ENCODE measurements around the gene MAST3. TPM values are rescaled to one million over a fixed set of nuclear protein-coding genes. Genes with fewer than 3 reads are reported as not detected.

The MAST3 gene
- total and polyA plus RNA-seq, 2 donors (not counting 1 experiment from before 2014, with no cell fraction given): 43.5 to 85.5 TPM

DNA sequence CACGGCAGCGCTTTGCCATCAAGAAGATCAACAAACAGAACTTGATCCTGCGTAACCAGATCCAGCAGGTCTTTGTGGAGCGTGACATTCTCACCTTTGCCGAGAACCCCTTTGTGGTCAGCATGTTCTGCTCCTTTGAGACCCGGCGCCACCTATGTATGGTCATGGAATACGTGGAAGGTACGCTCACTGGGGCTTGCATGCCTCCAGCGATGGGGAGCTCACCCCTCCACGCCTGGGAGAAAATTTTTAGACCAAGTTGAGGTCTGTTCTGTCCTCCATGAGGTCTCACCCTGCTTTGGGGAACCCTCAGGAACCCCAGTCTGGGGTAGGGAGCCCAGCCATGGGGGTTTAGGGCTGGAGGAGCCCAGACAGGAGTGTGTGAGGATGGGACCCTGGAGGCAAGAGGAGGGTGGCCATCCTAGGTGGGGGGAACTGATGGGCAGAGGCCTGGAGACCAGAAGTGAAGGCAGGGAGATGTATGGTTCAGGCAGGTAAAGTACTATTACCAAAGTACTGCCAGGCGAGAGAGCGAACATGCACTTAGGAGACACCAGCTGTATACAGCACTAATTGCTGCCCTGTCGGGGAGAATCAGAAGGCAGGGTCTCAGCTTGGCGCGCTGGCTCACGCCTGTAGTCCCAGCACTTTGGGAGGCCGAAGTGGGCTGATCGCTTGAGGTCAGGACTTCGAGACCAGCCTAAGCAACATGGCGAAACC, 33.1 kb downstream of the MAST3 start:
- Histone ChIP-seq H3K79me2 (ENCODE audit: control insufficient read depth, insufficient read depth, low read length) (peaks cover 13% of the 10 kb centered on the region), H3K4me2 (replicated peaks; ENCODE audit: low read depth, low read length, poor library complexity, severe bottlenecking) (no peak overlapping the region), H3K4me3 (ENCODE audit: control extremely low read depth in 1 of 5, extremely low read depth in 1 of 5, insufficient read depth in 1 of 5, low read depth in 2 of 5, low read length in 4 of 5) (no peak overlapping the region), H3K27ac (ENCODE audit: low read length in 2 of 2) (no peak overlapping the region), H3K4me1 (ENCODE audit: control insufficient read depth in 2 of 2, insufficient read depth in 2 of 2, low read length in 2 of 2) (no peaks in the 10 kb centered on the region), H3K27me3 (replicated peaks in 1 of 4; ENCODE audit: control extremely low read depth in 1 of 4, control insufficient read depth in 3 of 4, insufficient read depth in 4 of 4, low read length in 3 of 4) (no peaks in the 10 kb centered on the region), H3K9me3 (ENCODE audit: control extremely low read depth in 1 of 3, control insufficient read depth in 2 of 3, insufficient read depth in 1 of 3, low read length in 2 of 3) (no peaks in the 10 kb centered on the region), H3K36me3 (replicated peaks in 1 of 2; ENCODE audit: control extremely low read depth in 1 of 2, control insufficient read depth in 1 of 2, extremely low read depth in 1 of 2, insufficient read depth in 2 of 2, low read length in 1 of 2) (peaks cover 0 to 82% of the 10 kb centered on the region in 2 experiments), H2AFZ (ENCODE audit: insufficient read depth, low read depth, low read length, poor library complexity, severe bottlenecking) (no peak overlapping the region), H3K9ac (ENCODE audit: low read length) (no peak overlapping the region), H4K20me1 (ENCODE audit: control insufficient read depth, insufficient read depth, low read length, poor library complexity, severe bottlenecking) (peaks cover 21% of the 10 kb centered on the region)
- Mint-ChIP-seq H3K27me3 (no peaks in the 10 kb centered on the region), H3K9me3 (ENCODE audit: insufficient read depth) (no peaks in the 10 kb centered on the region), H3K4me1 (no peaks in the 10 kb centered on the region), H3K27ac (no peak overlapping the region), H3K4me3 (no peak overlapping the region)
- TF ChIP-seq, protein P1, sequence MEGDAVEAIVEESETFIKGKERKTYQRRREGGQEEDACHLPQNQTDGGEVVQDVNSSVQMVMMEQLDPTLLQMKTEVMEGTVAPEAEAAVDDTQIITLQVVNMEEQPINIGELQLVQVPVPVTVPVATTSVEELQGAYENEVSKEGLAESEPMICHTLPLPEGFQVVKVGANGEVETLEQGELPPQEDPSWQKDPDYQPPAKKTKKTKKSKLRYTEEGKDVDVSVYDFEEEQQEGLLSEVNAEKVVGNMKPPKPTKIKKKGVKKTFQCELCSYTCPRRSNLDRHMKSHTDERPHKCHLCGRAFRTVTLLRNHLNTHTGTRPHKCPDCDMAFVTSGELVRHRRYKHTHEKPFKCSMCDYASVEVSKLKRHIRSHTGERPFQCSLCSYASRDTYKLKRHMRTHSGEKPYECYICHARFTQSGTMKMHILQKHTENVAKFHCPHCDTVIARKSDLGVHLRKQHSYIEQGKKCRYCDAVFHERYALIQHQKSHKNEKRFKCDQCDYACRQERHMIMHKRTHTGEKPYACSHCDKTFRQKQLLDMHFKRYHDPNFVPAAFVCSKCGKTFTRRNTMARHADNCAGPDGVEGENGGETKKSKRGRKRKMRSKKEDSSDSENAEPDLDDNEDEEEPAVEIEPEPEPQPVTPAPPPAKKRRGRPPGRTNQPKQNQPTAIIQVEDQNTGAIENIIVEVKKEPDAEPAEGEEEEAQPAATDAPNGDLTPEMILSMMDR (IDR thresholded peaks at IDR 0.05): no peak
- TF ChIP-seq EZH2 (IDR thresholded peaks at IDR 0.05; ENCODE audit: borderline replicate concordance, insufficient read depth, low read depth, low read length, poor library complexity, severe bottlenecking): no peak
- ChIA-PET POLR2A (no interaction called here), CTCF (interaction anchor here (1.3 kb wide), 1 partner anchor 121 kb away, joined by 4 read pairs; no protein-coding TSS in a partner anchor)
- no peak for ATAC-seq (ENCODE audit: low read depth)
- 97% methylated on average over 21 of the region's 21 CpGs for whole genome bisulfite sequencing (ENCODE audit: insufficient coverage)
- no peak for DNase-seq
- intact Hi-C loops (cut with micrococcal nuclease): no loop called here

DNA sequence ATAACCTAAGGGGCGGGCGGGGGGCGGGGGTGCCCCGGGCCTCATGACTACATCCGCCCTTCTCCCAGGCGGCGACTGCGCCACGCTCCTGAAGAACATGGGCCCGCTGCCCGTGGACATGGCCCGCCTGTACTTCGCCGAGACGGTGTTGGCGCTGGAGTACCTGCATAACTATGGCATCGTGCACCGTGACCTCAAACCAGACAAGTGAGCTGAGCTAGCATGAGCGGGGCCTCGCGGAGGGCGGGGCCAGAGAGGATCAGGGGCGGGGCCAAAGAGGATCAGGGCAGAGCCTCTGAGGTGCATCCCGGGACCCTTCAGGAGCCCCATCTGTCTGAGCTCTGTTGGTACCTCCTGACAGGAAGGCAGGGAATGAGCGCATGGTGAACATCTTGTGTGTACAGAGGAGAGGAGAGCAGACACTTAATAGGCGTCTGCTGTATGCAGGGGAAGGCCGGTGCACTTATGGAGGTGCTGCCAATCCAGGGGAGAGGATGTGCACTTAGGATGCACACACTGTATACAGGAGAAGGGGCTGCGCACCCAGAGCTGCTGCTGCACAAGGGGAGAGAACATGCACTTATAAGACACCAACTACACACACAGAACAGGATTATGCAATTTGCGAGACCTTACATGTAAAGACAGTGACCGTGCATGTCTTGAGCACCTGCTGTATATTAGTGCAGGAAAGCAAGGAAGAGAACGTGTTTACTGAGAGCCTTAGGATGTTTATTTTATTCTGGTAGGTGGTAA, 34.4 kb downstream of the MAST3 start:
- no peaks in the 10 kb centered on the region for H3K4me1 ChIP-seq (ENCODE audit: control insufficient read depth in 2 of 2, insufficient read depth in 2 of 2, low read length in 2 of 2)
- Mint-ChIP-seq H3K9me3 (ENCODE audit: insufficient read depth) (no peaks in the 10 kb centered on the region), H3K4me1 (no peaks in the 10 kb centered on the region), H3K27me3 (no peaks in the 10 kb centered on the region), H3K27ac (peak overlapping the region; percentile 10), H3K4me3 (no peak overlapping the region)
- intact Hi-C loops (cut with micrococcal nuclease): no loop called here
- POLR2A ChIA-PET: no interaction called here
- DNase-seq (no peak), ATAC-seq (ENCODE audit: low read depth) (no peak)
- peaks cover 0 to 81% of the 10 kb centered on the region in 2 experiments for H3K36me3 ChIP-seq (replicated peaks in 1 of 2; ENCODE audit: control extremely low read depth in 1 of 2, control insufficient read depth in 1 of 2, extremely low read depth in 1 of 2, insufficient read depth in 2 of 2, low read length in 1 of 2)
- CTCF ChIA-PET: interaction anchor here (1.3 kb wide), 1 partner anchor 119 kb away, joined by 4 read pairs; no protein-coding TSS in a partner anchor
- peaks cover 21% of the 10 kb centered on the region for H4K20me1 ChIP-seq (ENCODE audit: control insufficient read depth, insufficient read depth, low read length, poor library complexity, severe bottlenecking)
- 93% methylated on average over 29 of the region's 31 CpGs for WGBS (ENCODE audit: insufficient coverage)
- no peak overlapping the region for H2AFZ ChIP-seq (ENCODE audit: insufficient read depth, low read depth, low read length, poor library complexity, severe bottlenecking)
- peaks cover 13% of the 10 kb centered on the region for H3K79me2 ChIP-seq (ENCODE audit: control insufficient read depth, insufficient read depth, low read length)
- H3K27ac ChIP-seq (ENCODE audit: low read length in 2 of 2): no peak overlapping the region
- no peaks in the 10 kb centered on the region for H3K27me3 ChIP-seq (replicated peaks in 1 of 4; ENCODE audit: control extremely low read depth in 1 of 4, control insufficient read depth in 3 of 4, insufficient read depth in 4 of 4, low read length in 3 of 4)
- no peak overlapping the region for H3K4me2 ChIP-seq (replicated peaks; ENCODE audit: low read depth, low read length, poor library complexity, severe bottlenecking)
- no peak overlapping the region for H3K4me3 ChIP-seq (ENCODE audit: control extremely low read depth in 1 of 5, extremely low read depth in 1 of 5, insufficient read depth in 1 of 5, low read depth in 2 of 5, low read length in 4 of 5)
- H3K9me3 ChIP-seq (ENCODE audit: control extremely low read depth in 1 of 3, control insufficient read depth in 2 of 3, insufficient read depth in 1 of 3, low read length in 2 of 3): no peaks in the 10 kb centered on the region
- no peak overlapping the region for H3K9ac ChIP-seq (ENCODE audit: low read length)
- TF ChIP-seq, protein P1 (IDR thresholded peaks at IDR 0.05): no peak
- no peak for TF ChIP-seq EZH2 (IDR thresholded peaks at IDR 0.05; ENCODE audit: borderline replicate concordance, insufficient read depth, low read depth, low read length, poor library complexity, severe bottlenecking)
